H1 (cell line): ENCODE measurements around the gene H1-8. TPM values are rescaled to one million over a fixed set of nuclear protein-coding genes. Genes with fewer than 3 reads are reported as not detected.

ENCODE experiments used
- RNF2 ChIP-seq: fragments of 200-900, 300-1000 bp; sonication (generic); IDR thresholded peaks from 2 replicates; pipeline ENCODE4 v1.7.1; 2016; ENCODE audit warnings: borderline replicate concordance, low read depth, mild to moderate bottlenecking, antibody characterized with exemption, low read length; ENCODE audit not compliant: poor library complexity, severe bottlenecking; ENCODE audit errors: missing control alignments
- polyA plus RNA-seq, 7 experiments: library from polyadenylated mRNA; depleted of rRNA in 3 of 7; stranded (reverse) in 5 of 7; unstranded in 2 of 7; fragments of >200 nt in 5 of 7; fragments of 200-250 nt in 2 of 7; gene quantifications; 1 replicate in 5 of 7; 2 replicates in 1 of 7; 4 replicates in 1 of 7; pipeline versions ENCODE4 v1.2.1 to v1.2.3, GENCODE V29; 2011 to 2013; ENCODE audit warnings: missing spikeins in 2 of 7, mixed read lengths in 2 of 7
- total RNA-seq: library from RNA; stranded (reverse); fragmentation: NEBNext Ultra II Directional; extraction: Animal tissue kit (Norgen Biotek cat#: 25700); gene quantifications from 2 replicates; pipeline ENCODE4 v1.2.1, GENCODE V29; 2021

The H1-8 gene
- total and polyA plus RNA-seq, 2 of the 8 experiments (the other 6 are each of a cell fraction or from before 2014, with no cell fraction given) = not detected

GRCh38 chr3:129533406-129533805 is 9.6 kb upstream of the H1-8 start (continued):
- no peak for TF ChIP-seq RNF2
